GM18909 (cell line): ENCODE measurements around the gene NOTCH3.

Experiments
- ATAC-seq: cut with Tn5 transposase; IDR thresholded peaks from one replicate; pipeline ENCODE4 v1.9.1; 2021; ENCODE audit warnings: mild to moderate bottlenecking; ENCODE audit not compliant: unreplicated experiment, poor library complexity

Gene NOTCH3

DNA sequence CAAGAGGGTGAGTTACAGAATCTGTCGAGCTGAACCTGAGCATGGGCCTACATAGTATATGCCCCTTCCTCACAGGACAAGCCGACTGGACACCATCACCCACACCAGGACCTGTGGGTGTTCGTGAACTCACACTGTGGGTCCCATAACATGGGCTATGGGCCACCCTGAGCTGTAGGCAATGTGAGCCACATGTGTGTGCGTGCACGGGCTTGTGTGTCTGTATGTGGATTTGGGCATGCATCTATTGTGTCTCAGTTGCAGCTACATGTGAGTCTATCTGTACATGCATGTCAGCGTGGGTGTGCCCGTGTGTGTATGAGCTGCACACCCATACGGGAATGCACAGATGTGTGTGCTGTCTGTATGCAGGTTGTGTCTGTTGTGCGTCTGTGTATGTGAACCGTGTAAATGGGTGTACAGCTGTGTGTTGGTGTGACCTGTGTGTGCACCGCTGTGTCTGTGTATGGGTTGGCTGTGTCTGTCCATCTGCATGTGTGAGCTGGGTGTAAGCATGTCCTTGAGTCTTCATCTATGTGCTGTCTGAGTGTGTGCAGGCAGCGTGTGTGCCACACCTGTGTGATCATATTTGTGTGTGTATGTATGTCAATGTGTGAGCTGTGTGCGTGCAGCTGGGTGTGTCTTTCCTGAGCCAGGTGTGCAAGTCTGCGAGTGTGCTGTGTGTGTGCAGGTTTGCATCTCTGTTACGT is 1.7 kb downstream of the NOTCH3 start:
- ATAC-seq = no peak

DNA sequence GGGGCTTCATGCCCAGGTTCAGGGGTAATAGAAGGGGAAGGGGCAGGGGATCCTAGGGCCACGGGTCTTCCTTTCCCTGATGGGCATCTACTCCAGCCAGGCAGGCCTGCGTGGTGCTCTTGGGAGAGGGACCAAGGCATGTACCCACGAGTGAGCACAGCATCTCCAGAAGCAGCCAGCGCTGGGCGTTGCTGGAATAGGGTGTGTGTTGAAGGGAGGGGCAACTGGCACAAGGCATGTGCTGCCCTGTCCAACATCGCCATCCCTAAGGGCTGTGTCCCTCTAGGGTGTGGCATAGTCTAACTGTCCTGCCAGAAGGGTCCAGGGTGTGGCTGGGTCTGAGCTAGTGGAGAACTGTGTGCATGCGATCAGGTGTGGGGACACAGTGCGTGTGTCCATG is 2.9 kb downstream of the NOTCH3 start:
- no peak for ATAC-seq

DNA sequence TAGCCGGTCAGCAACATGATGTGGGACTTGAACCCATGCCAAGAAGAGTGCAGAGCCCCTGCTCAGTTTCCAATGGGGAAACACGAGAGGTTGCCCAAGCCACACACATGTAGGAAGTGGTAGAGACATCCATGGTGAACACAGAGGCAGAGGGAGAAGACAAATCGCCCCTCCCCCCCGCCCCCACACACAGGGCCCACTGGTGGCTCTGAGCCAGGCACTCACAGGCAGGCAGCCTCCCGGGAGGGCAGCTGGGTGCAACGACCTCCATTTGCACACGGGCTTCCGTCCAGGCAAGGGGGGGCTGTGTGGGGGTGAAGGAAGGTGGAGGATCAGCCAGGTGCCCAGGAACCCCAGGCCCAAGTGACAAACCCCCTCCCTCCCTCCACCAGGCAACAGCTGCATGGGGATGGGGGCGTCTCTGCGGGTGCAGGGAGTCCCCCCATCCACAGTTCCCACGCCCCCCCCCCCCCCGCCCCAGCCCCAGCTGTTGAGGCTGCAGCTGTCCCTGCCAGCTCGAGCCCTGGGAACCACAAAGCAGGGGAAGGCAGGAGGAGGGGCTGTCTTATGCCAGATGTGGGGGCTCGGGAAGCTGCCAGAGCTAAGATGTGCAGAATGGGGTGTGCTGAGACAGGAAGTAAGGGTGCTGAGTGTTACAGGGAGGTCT is 3.4 kb downstream of the NOTCH3 start:
- no peak for ATAC-seq

DNA sequence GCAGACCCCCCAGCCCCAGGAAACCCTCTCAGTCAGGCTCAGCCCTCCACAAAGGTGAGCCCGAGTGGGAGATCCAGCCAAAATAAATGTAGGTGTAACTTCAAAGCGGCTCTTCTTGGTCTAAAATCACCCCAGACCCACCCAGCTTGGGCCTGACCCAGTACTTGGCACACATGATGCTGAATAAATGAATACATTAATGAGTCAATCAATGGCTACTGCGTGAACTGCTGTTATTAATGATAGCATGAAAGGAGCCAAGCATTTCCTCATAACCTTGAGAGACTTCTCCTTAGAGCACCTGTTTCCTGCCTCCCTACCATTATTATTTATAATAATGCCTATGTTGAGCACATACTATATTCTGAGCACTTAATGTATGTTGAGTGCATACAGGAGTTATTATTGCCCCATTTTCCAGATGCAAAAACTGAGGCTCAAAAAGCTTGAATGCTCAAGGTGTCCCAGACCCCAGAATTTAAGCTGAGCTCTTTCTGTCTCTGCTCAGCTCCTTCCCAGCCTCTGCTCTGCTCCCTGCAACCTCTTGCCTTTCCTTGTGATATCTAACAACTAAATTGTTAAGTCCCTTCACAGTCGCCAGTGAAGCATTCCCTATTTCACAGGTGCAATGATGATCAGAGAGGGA is 4.3 kb downstream of the NOTCH3 start:
- ATAC-seq = no peak

DNA sequence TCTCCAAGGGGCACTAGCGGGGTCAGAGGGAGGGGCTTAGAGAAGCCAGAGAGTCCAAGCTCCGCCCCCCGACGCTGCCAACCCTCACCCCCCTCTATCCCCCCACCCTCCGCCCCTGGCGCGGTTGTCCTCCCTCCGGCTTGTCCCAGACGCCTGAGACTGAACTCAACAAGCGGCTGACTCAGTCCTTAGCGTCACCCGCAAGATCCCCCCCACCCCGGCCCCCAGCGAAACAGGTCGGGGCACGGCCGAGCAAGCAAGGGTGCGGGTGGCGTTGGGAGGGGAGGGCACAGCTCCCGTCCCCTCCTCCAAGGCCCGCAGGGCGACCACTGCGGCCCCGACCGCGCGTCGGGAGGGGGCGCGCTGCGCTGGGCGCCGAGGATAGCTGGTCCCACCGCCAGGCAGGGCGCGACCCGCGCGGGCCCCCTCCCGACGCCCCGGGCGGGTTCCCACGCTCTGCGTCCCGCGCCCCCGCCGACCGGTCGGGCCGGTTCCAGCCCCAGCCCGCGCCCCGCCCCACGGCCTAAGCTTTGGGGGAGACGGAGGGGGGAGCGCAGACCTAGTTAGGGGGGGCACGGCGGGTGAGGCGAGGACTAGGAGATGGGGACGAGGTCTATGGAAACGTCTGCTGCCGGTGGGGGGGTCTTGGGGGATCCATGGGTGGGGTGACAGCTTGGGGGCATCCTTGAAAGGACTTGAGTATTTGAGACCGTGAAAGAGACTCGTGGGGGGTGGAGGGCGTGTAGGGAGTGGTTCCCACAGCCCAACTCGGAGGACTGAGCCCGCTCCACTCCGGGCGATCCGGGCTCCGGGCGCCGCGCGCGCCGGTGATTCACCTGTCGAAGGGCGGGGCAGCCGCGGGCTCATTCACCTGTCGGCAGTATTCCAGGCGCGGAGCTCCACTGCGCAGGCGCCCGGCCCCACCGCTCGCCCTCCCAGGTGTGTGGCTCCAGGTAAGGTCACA is 5.1 kb downstream of the NOTCH3 start:
- no peak for ATAC-seq

DNA sequence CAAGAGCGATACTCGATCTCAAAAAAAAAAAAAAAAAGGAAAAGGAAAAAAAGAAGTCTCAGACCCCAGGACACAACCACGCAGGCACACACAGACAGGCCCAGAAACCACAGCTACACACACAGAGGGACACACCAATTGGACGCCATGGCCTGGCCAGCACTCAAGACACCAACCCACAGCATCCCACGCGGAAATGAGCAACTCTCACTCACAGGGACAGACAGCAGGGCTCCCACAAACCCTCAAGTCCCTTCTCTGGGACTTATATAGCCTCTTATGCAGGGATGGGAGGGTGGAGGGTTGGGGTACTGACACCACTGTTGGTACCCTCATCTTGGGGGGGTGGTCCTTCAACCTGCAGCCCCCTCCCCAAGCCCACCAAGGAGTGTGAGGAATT is 5.9 kb downstream of the NOTCH3 start:
- ATAC-seq = no peak

DNA sequence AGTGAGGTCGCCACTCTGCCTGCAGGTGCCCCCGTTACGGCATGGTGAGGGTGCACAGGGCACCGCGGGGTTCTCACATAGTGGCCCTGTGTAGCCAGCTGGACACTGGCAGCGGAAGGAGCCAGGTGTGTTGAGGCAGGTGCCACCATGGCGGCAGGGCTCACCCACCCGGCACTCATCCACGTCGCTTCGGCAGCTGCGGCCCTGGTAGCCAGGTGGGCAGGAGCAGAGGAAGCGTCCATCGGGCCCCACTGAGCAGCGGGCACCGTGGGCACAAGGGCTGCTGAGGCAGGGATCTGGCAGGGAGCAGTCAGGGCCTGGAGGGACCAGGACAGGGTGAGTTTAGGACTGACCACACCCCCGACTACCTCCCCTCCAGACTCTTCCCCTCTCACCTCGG is 8.8 kb downstream of the NOTCH3 start:
- no peak for ATAC-seq

DNA sequence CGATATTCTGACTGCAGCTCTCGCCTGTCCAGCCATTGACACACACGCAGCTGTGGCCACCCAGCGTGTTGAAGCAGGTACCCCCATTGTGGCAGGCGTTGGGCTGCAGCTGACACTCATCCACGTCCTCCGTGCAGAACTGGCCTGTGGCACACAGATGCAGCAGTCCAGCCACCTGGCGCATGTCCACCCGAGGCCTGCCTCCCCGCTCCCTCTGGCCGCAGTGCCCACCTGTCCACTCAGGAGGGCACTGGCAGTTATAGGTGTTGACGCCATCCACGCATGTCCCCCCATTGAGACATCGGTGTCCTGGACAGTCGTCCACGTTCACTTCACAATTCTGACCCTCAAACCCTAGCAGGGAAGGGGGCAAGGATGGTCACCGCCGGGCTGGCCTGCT is 9.3 kb downstream of the NOTCH3 start:
- ATAC-seq = no peak

DNA sequence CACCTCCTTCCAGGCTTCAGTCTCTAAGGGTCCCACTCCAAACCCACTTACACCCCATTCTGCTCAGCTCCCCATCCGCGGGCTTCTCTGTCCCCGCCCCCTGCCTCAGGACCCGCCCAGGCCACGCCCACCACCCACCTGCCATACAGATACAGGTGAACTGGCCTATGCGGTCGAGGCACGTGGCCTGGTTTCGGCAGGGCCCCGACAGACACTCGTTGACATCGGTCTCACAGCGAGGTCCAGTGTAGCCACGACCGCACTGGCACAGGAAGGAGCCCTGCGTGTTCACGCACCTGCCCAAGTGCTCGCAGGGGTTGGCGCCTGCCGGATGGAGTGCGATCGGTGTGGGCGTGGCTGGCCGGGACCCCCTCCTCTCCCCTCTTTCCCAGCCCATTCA is 11.9 kb downstream of the NOTCH3 start:
- no peak for ATAC-seq

DNA sequence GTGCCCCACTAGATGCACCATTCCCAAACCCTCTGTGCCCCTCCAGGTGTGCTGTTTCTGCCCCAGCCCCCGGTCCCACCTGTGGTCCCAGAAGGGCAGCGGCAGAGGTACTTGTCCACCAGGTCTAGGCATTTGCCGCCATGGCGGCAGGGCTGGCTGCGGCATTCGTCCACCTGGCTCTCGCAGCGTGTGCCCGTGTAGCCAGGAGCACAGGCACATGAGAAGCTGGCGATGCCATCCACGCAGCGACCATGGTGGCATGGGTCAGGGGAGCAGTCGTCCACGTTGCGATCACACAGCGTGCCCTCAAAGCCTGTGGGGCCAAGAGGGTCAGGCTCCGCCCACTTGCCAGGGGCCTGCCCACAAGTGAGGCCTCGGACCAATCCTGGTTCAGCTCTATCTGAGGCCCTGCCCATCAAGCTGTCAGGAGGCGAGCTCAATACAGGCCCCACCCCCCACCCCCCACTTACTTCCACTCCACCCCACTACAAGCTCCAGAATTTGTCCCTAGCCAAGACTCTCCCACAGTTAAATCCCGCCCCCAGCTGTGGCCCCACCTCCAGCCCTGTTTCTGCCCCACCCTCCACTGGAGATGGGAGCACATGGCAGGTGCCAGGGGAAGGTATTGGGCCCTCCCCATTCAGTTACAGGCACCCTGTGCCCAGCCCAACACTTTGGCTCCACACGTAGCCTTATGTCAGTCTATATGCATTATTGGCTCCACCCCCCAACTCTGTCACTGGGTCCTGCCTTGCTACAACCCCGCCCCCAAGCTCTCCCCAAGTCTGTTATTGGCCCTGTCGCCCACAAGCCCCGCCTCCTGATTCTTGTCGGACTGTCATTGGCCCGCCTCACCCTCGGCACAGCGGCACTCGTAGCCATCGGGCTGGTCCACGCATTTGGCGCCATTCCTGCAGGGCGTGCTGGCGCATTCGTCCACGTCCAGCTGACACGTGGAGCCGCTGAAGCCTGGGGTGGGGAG is 13.5 kb downstream of the NOTCH3 start:
- ATAC-seq = no peak

DNA sequence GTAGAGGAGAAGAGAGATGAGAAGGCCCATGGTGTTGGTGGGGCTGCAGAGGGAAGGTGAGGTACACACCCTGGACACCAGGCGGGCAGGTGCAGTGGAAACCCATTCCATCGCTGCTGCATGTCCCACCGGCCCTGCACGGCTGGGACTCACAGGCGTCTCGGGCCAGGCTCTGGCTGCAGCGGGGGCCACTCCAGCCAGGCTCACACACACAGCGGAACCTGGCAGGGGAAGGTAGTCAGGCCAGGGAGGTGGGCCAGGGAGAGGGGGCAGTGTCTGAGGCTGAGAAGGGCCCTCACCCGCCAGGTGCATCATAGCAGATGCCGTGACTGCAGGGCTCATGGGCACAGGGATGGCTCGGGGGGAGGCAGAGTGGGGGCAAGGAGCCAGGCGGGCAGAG is 15.6 kb downstream of the NOTCH3 start:
- no peak for ATAC-seq

DNA sequence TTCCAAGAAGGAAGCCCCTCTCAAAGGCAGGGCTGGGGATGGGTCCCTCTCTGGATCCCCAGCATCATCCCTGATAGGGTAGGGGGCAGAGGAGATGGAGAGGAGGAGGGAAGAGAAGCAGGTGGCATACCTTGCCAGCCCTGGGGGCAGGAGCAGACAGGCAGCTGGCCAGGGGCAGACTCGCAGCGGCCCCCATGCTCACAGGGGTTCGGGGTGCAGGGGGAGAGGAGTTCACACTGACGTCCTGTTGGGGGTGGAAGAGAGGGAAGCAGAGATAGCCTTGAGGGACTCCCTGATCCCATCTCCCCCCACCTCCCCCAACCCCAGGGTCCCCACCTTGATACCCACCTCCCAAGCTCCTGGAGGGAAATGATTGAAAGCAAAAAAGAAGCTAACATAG is 16.0 kb downstream of the NOTCH3 start:
- no peak for ATAC-seq

DNA sequence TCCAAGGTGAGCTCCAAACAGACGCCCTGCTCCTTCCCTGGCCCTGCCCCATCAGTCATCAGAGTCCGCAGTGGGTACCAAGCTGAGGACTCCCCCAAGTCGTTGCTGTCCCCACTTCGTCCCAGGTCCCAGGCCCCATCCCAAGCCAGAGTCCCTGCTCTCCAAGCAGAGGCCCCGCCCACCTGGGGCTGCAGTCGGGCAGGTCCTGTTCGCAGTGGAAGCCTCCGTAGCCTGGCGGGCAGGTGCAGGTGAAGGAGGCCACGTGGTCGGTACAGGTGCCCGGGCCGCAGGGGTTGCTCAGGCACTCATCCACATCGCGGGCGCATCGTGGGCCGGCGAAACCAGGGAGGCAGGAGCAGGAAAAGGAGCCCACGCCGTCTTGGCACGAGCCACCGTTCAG is 19.4 kb downstream of the NOTCH3 start:
- ATAC-seq = no peak

DNA sequence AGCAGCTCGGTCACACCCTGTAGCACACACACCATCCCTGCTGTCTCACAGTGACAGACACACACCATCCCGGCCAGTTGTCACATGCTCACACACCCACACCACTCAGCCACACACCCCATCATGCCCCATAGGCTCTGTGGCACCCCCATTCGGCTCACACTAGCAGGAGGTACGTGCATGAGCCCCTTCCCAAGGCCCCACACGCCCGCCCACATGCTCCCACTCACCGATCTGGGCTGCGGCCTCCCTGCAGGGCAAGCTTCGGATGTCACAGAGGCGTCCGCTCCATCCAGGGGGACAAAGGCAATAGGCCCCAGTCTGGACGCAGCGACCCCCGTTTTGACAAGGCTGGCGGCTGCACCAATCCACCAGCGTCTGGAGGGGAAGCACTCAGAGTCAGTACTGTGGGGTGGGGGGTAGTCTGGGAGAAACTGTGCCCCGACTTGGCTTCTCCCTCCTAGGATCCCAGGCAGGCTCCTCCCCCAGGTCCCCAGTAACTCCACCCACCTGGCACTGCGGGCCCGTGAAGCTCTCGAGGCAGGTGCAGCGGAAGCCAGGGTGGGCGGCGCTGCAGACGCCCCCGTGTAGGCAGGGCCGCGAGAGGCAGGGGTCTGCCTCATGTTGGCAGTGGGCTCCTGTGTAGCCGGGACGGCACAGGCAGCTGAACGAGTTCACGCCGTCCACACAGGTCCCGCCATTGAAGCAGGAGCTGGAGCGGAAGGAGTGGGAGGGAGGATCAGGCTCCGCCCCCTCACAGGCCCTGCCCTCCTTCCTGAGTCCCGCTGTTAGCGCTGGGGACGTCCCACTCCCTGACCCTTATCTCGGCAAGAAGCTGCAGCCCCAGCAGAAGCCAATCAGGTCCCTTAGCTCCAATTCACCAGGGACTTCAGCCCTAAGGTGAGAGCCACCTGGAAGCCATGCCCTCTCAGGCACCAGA is 20.1 kb downstream of the NOTCH3 start:
- no peak for ATAC-seq

DNA sequence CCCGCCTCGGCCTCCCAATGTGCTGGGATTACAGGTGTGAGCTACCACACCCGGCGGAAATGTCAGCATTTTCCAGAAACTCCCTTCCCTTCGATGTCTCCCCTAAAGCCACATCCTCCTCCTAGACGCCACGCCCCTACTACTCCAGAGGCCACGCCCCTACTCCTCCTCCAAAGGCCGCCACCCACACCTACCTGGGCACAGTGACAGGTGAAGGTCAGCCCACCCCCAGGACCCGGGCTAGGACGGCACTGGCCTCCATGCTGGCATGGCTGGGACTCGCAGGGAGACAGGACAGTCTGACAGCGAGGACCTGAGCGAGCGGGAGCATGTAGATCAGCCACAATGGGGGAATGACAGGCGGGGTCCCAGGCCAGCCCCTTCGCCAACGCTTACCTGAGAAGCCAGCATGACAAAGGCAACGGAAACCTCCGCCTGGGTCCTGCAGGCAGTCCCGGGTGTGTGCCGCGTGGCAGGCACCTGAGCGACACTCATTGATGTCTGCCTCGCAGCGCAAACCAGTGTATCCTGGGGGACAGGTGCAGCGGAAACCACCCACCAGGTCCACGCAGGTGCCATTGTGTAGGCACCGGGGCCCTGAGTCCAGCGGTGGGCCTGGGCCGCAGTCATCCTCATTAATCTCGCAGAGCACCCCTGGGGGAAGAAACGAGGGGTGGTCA is 22.0 kb downstream of the NOTCH3 start:
- no peak for ATAC-seq

DNA sequence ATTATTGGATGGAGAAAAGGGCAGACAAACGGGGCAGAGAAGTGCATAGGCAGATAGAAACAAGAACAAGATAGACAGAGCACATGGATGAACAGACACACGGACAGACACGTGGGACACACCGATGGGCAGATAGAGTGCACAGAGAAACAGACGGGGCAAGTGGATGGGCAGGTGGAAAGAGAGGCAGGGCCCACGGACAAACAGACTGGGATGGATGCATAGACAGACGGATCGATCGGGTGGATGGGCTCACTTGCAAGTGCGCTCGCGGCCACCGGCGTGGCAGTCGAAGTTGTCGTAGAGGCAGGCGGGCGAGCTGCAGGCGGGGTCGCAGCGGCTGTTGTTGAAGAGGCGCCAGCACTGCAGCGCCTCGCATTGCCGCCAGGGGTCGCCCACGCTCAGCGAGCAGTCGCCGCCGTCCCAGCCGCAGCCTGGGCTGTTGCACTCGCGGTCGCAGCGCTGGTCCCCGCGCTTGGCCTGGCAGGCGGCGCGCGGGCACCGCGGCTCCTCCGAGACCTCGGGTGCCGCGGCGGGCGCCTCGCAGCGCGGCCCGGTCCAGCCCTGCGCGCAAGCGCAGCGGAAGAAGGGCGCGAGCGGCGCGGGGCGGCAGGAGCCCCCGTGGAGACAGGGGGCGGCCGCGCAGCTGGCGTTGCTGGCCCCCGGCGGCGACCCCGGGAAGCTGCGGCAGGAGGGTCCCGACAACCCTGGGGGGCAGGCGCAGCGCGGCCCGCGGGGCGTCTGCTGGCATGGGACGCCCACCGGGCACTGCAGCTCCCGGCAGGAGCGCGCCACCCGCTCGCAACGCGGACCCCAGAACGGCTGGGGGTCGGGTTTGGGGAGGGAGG is 23.3 kb downstream of the NOTCH3 start:
- no peak for ATAC-seq

DNA sequence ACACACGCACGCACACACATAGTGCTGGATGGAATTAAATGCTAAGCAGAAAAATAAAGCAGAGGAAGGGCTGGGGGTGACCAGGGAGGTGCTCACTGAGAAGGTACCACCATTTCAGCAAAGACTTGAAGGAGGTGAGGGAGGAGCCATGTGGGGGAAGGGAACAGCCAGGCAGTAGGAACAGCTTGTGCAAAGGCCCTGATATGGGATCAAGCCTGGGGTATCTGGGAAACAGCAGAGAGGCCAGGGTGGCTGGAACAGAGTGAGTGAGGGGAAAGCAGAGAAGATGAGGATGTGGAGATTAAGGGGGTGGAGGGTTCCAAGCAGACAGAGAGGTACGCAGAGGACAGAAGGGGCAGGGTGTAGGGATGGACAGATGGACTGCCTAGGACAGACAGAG is 25.2 kb downstream of the NOTCH3 start:
- ATAC-seq = no peak
